Measurements from ENCODE around the gene SEZ6. TPM values are rescaled to one million over a fixed set of nuclear protein-coding genes. Genes with fewer than 3 reads are reported as not detected.

Gene SEZ6
- polyA plus RNA-seq, 2 of the 4 experiments (the other 2 are of a cell fraction) = not detected

DNA sequence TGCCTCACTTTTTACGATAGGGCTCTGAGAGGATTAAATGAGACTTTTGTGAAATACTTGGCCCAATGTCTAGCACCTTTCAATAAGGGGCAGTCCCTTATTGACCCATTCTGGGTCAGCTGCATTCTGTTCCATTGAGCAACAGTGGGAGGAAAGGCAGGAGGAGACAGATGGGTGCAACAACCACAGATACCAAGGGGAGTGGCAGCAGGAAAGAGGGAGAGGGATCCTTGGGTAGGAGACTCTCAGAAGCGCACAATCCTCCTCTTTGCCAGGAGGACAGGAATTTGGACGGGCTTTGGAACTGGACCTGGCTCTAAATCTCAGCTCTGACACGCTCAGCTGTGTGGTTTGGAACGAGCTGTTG lies 40.6 kb upstream of the SEZ6 start:
- Histone ChIP-seq H3K4me2 (no peak overlapping the region), H3K4me1 (no peaks in the 10 kb centered on the region), H3K27ac (no peak overlapping the region), H3K9me3 (no peaks in the 10 kb centered on the region), H3K4me3 (no peak overlapping the region)
- ChIA-PET CTCF (interaction anchor here (0.5 to 3.4 kb wide), 4 partner anchors 67 to 152 kb away, joined by 3 to 14 read pairs (median 4); no protein-coding TSS in a partner anchor), POLR2A (no interaction called here)
- TF ChIP-seq CEBPB (IDR thresholded peaks at IDR 0.05) (no peak), GATA3 (IDR thresholded peaks at IDR 0.05; ENCODE audit: borderline replicate concordance) (no peak), EHMT2 (IDR thresholded peaks at IDR 0.05; ENCODE audit: low read depth) (no peak), FOXS1 (CRISPR knock-in tag; IDR thresholded peaks at IDR 0.05) (no peak), CHD2 (IDR thresholded peaks at IDR 0.05; ENCODE audit: low read length, partially characterized antibody) (no peak), HEYL (CRISPR knock-in tag; IDR thresholded peaks at IDR 0.05) (no peak)
- FAIRE-seq (no peak), DNase-seq (ENCODE audit: low read depth in 1 of 2, low spot score in 1 of 2) (no peak), ATAC-seq (no peak)
- WGBS (ENCODE audit: missing lambda C conversion rate) = 33% methylated on average over 5 of the region's 5 CpGs

GRCh38 chr17:29045734-29046472 lies 40.1 kb upstream of the SEZ6 start:
- H3K4me1 ChIP-seq = no peaks in the 10 kb centered on the region
- H3K9me3 ChIP-seq = no peaks in the 10 kb centered on the region
- no peak overlapping the region for H3K4me3 ChIP-seq
- ChIA-PET POLR2A (no interaction called here), CTCF (interaction anchor here (0.7 to 3.4 kb wide), 3 partner anchors 71 to 152 kb away, joined by 3 to 14 read pairs (median 4); no protein-coding TSS in a partner anchor)
- no peak overlapping the region for H3K4me2 ChIP-seq
- WGBS (ENCODE audit: missing lambda C conversion rate) = 37% methylated on average over 7 of the region's 7 CpGs
- FAIRE-seq (no peak), DNase-seq (ENCODE audit: low read depth in 1 of 2, low spot score in 1 of 2) (no peak), ATAC-seq (no peak)
- no peak for TF ChIP-seq CBX2 (IDR thresholded peaks at IDR 0.05; ENCODE audit: borderline replicate concordance, low read depth)
- no peak for TF ChIP-seq MAZ (IDR thresholded peaks at IDR 0.05; ENCODE audit: borderline replicate concordance, low read depth, low read length)
- TF ChIP-seq BCL3 (IDR thresholded peaks at IDR 0.05) = no peak
- TF ChIP-seq, protein P1, sequence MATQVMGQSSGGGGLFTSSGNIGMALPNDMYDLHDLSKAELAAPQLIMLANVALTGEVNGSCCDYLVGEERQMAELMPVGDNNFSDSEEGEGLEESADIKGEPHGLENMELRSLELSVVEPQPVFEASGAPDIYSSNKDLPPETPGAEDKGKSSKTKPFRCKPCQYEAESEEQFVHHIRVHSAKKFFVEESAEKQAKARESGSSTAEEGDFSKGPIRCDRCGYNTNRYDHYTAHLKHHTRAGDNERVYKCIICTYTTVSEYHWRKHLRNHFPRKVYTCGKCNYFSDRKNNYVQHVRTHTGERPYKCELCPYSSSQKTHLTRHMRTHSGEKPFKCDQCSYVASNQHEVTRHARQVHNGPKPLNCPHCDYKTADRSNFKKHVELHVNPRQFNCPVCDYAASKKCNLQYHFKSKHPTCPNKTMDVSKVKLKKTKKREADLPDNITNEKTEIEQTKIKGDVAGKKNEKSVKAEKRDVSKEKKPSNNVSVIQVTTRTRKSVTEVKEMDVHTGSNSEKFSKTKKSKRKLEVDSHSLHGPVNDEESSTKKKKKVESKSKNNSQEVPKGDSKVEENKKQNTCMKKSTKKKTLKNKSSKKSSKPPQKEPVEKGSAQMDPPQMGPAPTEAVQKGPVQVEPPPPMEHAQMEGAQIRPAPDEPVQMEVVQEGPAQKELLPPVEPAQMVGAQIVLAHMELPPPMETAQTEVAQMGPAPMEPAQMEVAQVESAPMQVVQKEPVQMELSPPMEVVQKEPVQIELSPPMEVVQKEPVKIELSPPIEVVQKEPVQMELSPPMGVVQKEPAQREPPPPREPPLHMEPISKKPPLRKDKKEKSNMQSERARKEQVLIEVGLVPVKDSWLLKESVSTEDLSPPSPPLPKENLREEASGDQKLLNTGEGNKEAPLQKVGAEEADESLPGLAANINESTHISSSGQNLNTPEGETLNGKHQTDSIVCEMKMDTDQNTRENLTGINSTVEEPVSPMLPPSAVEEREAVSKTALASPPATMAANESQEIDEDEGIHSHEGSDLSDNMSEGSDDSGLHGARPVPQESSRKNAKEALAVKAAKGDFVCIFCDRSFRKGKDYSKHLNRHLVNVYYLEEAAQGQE (IDR thresholded peaks at IDR 0.05) = no peak
- H3K27ac ChIP-seq = no peak overlapping the region

- POLR2A ChIA-PET = no interaction called here
- Histone ChIP-seq H3K27ac (no peak overlapping the region), H3K4me2 (no peak overlapping the region), H3K4me3 (no peak overlapping the region), H3K9me3 (no peaks in the 10 kb centered on the region), H3K4me1 (no peaks in the 10 kb centered on the region)
- WGBS (ENCODE audit: missing lambda C conversion rate) = 36% methylated on average over 4 of the region's 4 CpGs
- DNase-seq (ENCODE audit: low read depth in 1 of 2, low spot score in 1 of 2) (no peak), FAIRE-seq (no peak), ATAC-seq (no peak)
- CTCF ChIA-PET = interaction anchor here (1.0 to 1.3 kb wide), 4 partner anchors 25 to 270 kb away, joined by 3 read pairs; no protein-coding TSS in a partner anchor
- no peak for TF ChIP-seq PHF8 (IDR thresholded peaks at IDR 0.05; ENCODE audit: borderline replicate concordance, low read depth)
- no peak for TF ChIP-seq FOSB (CRISPR knock-in tag; IDR thresholded peaks at IDR 0.05)
- TF ChIP-seq MAZ (IDR thresholded peaks at IDR 0.05; ENCODE audit: borderline replicate concordance, low read depth, low read length) = no peak
Observed at GRCh38 chr17:29045026-29045425, 39.2 kb upstream of the SEZ6 start.

DNA sequence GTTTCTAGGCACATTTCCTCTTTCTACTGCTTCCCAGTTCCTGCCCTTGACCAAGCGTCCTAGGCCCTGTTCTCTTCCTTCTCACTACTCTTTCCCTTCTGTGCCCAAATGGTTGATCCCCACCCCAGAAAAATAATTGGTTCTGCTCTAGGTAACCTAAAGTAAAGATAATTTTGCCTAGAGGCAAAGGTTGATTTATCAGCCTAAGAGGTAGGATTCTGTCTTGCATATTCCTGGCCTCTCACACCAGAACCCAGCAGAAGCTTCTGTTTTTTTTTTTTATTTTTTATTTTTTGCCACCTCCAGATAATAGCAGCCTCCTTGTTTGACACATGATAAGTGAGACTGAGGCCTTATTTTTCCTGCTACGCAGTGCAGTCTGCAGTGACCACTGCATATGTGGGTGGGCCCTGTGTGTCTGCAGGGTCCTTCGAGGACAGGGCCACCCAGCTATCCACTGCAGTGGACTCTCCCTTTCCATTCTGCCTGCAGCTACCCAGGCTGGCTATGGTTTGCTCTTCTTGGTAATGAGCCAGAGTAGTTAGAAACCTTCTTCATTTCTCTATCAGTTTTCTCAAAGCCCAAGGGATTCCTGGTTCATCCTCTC lies 37.8 kb upstream of the SEZ6 start:
- ChIA-PET CTCF (interaction anchor here (0.8 to 1.6 kb wide), 7 partner anchors 10 to 68 kb away, joined by 3 to 4 read pairs (median 3); no protein-coding TSS in a partner anchor), POLR2A (no interaction called here)
- TF ChIP-seq GATA3 (IDR thresholded peaks at IDR 0.05; ENCODE audit: borderline replicate concordance) = no peak
- TF ChIP-seq PHF8 (IDR thresholded peaks at IDR 0.05; ENCODE audit: borderline replicate concordance, low read depth) = no peak
- no peak for TF ChIP-seq POLR2AphosphoS2 (conservative IDR thresholded peaks at IDR 0.05; ENCODE audit: low read length)
- no peak for TF ChIP-seq EP300 (IDR thresholded peaks at IDR 0.05)
- no peak for TF ChIP-seq ZSCAN20 (CRISPR knock-in tag; IDR thresholded peaks at IDR 0.05)
- TF ChIP-seq, protein P1 (IDR thresholded peaks at IDR 0.05) = no peak
- TF ChIP-seq ATOH8 (CRISPR knock-in tag; IDR thresholded peaks at IDR 0.05; ENCODE audit: low read depth) = no peak
- no peak for TF ChIP-seq EHF (CRISPR knock-in tag; IDR thresholded peaks at IDR 0.05)
- no peak for TF ChIP-seq HOXA7 (CRISPR knock-in tag; IDR thresholded peaks at IDR 0.05)

More for the DNA sequence above, 37.8 kb upstream of the SEZ6 start:
- 79% methylated on average over 3 of the region's 3 CpGs for WGBS (ENCODE audit: missing lambda C conversion rate)
- Histone ChIP-seq H3K4me3 (no peak overlapping the region), H3K9me3 (no peaks in the 10 kb centered on the region), H3K4me1 (no peaks in the 10 kb centered on the region), H3K4me2 (no peak overlapping the region), H3K27ac (no peak overlapping the region)
- no peak for ATAC-seq
- DNase-seq (ENCODE audit: low read depth in 1 of 2, low spot score in 1 of 2) = no peak
- FAIRE-seq = no peak
